AG20443 (cell line): ENCODE data around the gene TCAIM.

Experiments
- DNase-seq: peaks from one replicate; pipeline ENCODE4 v3.0.0; 2012; ENCODE audit warnings: low spot score, mixed read lengths

TCAIM gene

DNA sequence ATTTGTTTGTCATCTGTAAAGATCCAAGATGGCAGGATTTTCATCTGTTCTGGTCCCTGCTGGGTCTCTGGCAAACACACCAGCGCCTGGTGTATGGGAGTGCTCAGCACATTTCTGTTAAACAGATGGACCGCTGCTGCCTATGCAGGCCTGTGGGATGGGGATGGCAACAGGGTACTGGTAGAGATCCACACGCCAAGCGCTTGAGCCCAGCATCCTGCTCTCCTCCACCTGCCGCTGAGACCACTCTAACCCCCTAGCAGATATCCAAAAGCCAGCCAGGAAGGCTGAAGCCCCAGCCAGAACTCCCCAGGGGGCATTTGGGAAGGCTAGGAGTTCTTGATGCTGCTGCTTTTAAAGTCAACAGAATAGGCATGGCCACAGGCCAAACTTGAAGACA lies 107.2 kb downstream of the TCAIM start:
- no peak for DNase-seq

DNA sequence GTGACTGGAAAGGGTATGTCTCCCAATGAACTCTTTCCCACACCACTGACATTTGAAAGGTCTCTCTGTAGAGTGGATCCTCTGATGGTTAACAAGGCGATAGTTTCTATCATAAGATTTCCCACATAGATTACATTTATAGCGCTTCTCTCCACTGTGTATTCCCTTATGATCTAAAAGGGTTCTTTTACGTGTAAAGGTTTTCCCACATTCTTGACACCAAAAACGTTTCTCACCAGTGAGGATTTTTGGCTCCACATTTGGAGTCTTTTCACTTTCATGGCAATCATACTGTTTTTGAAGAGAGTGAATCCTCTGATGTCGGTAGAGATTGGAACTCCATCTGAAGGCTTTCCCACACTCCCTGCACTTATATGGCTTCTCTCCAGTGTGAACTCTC lies 108.4 kb downstream of the TCAIM start:
- DNase-seq, result no peak

DNA sequence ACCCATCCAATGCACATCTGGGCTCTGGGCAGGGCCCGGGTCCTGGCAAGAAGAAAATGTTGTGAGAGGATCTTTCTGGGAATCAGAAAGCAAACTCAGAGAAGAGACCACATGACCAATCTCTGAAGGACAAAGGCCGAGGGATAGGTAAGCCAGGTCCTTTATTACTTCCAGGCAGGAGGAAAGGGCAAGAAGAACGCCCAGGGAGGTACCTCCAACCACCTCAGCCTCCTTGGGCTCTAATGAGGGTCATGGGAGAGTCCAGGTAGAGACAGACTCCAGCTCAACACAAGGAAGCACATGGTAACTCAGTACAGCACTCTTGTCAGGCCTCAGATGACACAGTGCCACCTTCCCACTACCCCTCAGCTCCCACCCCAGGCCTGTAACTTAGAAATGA lies 112.9 kb downstream of the TCAIM start:
- no peak for DNase-seq

DNA sequence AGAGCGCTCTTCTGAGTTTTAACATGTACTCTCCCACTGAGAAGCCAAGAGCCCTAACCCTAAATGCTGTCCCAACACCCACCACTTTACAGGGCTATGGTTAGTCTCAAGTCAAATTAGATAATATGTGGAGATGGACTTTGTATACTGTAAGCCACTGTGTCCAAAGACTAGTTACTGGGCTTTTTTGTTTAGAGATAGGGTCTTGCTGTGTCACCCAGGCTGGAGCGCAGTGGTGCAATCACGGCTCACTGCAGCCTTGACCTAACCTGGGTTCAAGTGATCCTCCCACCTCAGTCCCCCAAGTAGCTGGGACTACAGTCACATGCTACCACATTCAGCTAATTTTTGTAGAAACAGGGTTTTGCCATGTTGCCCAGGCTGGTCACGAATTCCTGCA lies 115.7 kb downstream of the TCAIM start:
- no peak for DNase-seq

DNA sequence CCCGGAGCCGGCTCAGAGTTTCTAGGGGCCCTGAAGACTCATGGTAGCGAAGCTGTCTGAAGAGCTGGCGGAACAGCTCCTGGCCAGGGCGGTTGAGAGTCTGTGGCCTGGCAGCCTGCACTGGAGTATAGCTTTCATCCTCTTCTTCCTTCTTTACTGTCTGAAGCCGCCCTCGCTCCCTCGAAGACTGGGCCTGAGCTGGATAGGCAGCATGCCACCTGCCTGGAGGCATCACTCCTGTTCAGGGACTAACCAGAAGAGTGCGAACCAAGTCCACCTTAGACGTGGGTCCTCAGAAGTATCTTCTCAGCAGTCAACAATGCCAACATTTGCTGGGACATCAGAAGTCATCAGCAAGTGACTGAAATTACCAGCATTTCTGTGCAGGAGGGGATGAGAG lies 116.8 kb downstream of the TCAIM start:
- DNase-seq, result no peak
